ENCODE measurements around the gene MRGPRD. TPM values are rescaled to one million over a fixed set of nuclear protein-coding genes. Genes with fewer than 3 reads are reported as not detected.

MRGPRD gene
- total and polyA plus RNA-seq, 2 of the 8 experiments (the other 6 are each of a cell fraction or from before 2014, with no cell fraction given) = not detected

DNA sequence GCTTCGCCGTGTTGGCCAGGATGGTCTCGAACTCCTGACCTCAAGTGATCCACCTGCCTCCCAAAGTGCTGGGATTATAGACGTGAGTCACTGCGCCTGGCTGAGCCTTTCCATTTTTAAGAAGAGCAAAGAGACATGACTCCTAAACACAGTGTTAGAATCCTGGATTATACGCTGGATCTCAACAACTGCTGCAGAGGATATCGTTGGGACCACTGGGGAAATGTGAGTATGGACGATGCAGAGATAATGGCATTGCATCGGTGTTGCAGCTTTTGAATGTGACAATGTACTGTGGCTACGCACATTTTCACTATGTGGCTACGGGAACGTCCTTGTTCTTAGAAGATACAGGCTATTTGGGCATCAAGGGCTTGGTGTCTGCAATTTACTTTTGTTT is 26.0 kb upstream of the MRGPRD start (continued):
- TF ChIP-seq, protein P1, sequence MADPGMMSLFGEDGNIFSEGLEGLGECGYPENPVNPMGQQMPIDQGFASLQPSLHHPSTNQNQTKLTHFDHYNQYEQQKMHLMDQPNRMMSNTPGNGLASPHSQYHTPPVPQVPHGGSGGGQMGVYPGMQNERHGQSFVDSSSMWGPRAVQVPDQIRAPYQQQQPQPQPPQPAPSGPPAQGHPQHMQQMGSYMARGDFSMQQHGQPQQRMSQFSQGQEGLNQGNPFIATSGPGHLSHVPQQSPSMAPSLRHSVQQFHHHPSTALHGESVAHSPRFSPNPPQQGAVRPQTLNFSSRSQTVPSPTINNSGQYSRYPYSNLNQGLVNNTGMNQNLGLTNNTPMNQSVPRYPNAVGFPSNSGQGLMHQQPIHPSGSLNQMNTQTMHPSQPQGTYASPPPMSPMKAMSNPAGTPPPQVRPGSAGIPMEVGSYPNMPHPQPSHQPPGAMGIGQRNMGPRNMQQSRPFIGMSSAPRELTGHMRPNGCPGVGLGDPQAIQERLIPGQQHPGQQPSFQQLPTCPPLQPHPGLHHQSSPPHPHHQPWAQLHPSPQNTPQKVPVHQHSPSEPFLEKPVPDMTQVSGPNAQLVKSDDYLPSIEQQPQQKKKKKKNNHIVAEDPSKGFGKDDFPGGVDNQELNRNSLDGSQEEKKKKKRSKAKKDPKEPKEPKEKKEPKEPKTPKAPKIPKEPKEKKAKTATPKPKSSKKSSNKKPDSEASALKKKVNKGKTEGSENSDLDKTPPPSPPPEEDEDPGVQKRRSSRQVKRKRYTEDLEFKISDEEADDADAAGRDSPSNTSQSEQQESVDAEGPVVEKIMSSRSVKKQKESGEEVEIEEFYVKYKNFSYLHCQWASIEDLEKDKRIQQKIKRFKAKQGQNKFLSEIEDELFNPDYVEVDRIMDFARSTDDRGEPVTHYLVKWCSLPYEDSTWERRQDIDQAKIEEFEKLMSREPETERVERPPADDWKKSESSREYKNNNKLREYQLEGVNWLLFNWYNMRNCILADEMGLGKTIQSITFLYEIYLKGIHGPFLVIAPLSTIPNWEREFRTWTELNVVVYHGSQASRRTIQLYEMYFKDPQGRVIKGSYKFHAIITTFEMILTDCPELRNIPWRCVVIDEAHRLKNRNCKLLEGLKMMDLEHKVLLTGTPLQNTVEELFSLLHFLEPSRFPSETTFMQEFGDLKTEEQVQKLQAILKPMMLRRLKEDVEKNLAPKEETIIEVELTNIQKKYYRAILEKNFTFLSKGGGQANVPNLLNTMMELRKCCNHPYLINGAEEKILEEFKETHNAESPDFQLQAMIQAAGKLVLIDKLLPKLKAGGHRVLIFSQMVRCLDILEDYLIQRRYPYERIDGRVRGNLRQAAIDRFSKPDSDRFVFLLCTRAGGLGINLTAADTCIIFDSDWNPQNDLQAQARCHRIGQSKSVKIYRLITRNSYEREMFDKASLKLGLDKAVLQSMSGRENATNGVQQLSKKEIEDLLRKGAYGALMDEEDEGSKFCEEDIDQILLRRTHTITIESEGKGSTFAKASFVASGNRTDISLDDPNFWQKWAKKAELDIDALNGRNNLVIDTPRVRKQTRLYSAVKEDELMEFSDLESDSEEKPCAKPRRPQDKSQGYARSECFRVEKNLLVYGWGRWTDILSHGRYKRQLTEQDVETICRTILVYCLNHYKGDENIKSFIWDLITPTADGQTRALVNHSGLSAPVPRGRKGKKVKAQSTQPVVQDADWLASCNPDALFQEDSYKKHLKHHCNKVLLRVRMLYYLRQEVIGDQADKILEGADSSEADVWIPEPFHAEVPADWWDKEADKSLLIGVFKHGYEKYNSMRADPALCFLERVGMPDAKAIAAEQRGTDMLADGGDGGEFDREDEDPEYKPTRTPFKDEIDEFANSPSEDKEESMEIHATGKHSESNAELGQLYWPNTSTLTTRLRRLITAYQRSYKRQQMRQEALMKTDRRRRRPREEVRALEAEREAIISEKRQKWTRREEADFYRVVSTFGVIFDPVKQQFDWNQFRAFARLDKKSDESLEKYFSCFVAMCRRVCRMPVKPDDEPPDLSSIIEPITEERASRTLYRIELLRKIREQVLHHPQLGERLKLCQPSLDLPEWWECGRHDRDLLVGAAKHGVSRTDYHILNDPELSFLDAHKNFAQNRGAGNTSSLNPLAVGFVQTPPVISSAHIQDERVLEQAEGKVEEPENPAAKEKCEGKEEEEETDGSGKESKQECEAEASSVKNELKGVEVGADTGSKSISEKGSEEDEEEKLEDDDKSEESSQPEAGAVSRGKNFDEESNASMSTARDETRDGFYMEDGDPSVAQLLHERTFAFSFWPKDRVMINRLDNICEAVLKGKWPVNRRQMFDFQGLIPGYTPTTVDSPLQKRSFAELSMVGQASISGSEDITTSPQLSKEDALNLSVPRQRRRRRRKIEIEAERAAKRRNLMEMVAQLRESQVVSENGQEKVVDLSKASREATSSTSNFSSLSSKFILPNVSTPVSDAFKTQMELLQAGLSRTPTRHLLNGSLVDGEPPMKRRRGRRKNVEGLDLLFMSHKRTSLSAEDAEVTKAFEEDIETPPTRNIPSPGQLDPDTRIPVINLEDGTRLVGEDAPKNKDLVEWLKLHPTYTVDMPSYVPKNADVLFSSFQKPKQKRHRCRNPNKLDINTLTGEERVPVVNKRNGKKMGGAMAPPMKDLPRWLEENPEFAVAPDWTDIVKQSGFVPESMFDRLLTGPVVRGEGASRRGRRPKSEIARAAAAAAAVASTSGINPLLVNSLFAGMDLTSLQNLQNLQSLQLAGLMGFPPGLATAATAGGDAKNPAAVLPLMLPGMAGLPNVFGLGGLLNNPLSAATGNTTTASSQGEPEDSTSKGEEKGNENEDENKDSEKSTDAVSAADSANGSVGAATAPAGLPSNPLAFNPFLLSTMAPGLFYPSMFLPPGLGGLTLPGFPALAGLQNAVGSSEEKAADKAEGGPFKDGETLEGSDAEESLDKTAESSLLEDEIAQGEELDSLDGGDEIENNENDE (IDR thresholded peaks at IDR 0.05; ENCODE audit: insufficient replicate concordance, low read length) = no peak
- TF ChIP-seq EP300 (IDR thresholded peaks at IDR 0.05; ENCODE audit: borderline replicate concordance in 1 of 2, low read depth in 2 of 2, low read length in 2 of 2) (no peak), FOSL1 (IDR thresholded peaks at IDR 0.05; ENCODE audit: insufficient read depth, low read depth, low read length) (no peak)
- TF ChIP-seq, protein P2, sequence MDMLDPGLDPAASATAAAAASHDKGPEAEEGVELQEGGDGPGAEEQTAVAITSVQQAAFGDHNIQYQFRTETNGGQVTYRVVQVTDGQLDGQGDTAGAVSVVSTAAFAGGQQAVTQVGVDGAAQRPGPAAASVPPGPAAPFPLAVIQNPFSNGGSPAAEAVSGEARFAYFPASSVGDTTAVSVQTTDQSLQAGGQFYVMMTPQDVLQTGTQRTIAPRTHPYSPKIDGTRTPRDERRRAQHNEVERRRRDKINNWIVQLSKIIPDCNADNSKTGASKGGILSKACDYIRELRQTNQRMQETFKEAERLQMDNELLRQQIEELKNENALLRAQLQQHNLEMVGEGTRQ (IDR thresholded peaks at IDR 0.05; ENCODE audit: low read length) = no peak

All from H1 (cell line).